Measurements from ENCODE around the gene BEST2.

GRCh38 chr19:12797141-12797587 is 45.6 kb downstream of the BEST2 start:
- no peak for TF ChIP-seq CTCF (conservative IDR thresholded peaks at IDR 0.05; ENCODE audit: low read length)
- no peak for TF ChIP-seq EZH2phosphoT487 (IDR thresholded peaks at IDR 0.05; ENCODE audit: borderline replicate concordance)

Data from Loucy (cell line).